K562 (cell line): ENCODE data around the gene OR2V1.

Experiments
- CTCF ChIP-seq, 3 experiments: IDR thresholded peaks in 2 of 3; conservative IDR thresholded peaks in 1 of 3; 2 replicates each; pipeline ENCODE4 v1.5.1; 2011 to 2012; ENCODE audit warnings: low read length in 3 of 3, mild to moderate bottlenecking in 3 of 3, control low read depth in 2 of 3, improper control_type of control experiment in 1 of 3, inconsistent platforms in 1 of 3, low read depth in 1 of 3, mixed read lengths in 1 of 3, moderate library complexity in 1 of 3; ENCODE audit not compliant: insufficient read depth in 2 of 3
- EGR1 ChIP-seq: fragments of 450-650 bp; conservative IDR thresholded peaks from 2 replicates; pipeline ENCODE4 v1.6.1; 2017; ENCODE audit warnings: mild to moderate bottlenecking
- LEF1 ChIP-seq: fragments of 450-650 bp; IDR thresholded peaks from 2 replicates; pipeline ENCODE4 v1.6.1; 2016; ENCODE audit warnings: mild to moderate bottlenecking
- MAFG ChIP-seq: fragments of 450-650 bp; conservative IDR thresholded peaks from 2 replicates; pipeline ENCODE4 v1.6.1; 2016; ENCODE audit warnings: missing genetic modification characterization, missing compliant biosample characterization
- ZNF764 ChIP-seq: fragments of 250-450 bp; sonication (Bioruptor Pico); IDR thresholded peaks from 2 replicates; pipeline ENCODE4 v1.4.0; 2020; ENCODE audit warnings: low read depth, mild to moderate bottlenecking, moderate library complexity

GRCh38 chr5:181076920-181077319 is 54.0 kb downstream of the OR2V1 start:
- TF ChIP-seq MAFG (no peak), CTCF (IDR thresholded peaks at IDR 0.05 in 2 of 3, conservative IDR thresholded peaks at IDR 0.05 in 1 of 3; ENCODE audit: insufficient read depth in 2 of 3, low read depth in 1 of 3, low read length in 3 of 3) (no peak), EGR1 (no peak), LEF1 (no peak), ZNF764 (CRISPR knock-in tag) (no peak)
